Stimulated activated CD8-positive, alpha-beta memory T cell treated with anti-CD3 and anti-CD28 coated beads, Interleukin-4, amount 100 ng/mL, for 48 hours (primary cell): ENCODE results near the gene MEF2A.
"Not testable (repeated sequence)": the region's sequence is repeated elsewhere in the genome, so short reads cannot be mapped to it uniquely, and the experiment has no call there.

Experiments
- DNase-seq: peaks from one replicate; pipeline ENCODE4 v3.0.0-alpha.2; 2020

The MEF2A gene

GRCh38 chr15:99565299-99566156, at the start of gene MEF2A:
Gene MEF2A (plus strand): TSS chr15:99565984. CDS start chr15:99633120, 67,136 bp downstream.
- peak; percentile 93 for DNase-seq

- no peak for DNase-seq
These were observed 47.6 kb upstream of the MEF2A start for GRCh38 chr15:99518191-99518590.

GRCh38 chr15:99519366-99519765, 46.4 kb upstream of the MEF2A start:
- DNase-seq = not testable (repeated sequence)

GRCh38 chr15:99522288-99522687, 43.5 kb upstream of the MEF2A start:
- DNase-seq = no peak

- DNase-seq = no peak
These were observed 39.6 kb upstream of the MEF2A start for GRCh38 chr15:99526176-99526575.

GRCh38 chr15:99526671-99527070, 39.1 kb upstream of the MEF2A start:
- no peak for DNase-seq

- no peak for DNase-seq
These were observed 29.3 kb upstream of the MEF2A start for GRCh38 chr15:99536422-99537040.

GRCh38 chr15:99537344-99537743, 28.4 kb upstream of the MEF2A start:
- no peak for DNase-seq

- no peak for DNase-seq
These were observed 27.5 kb upstream of the MEF2A start for GRCh38 chr15:99538261-99538660.

GRCh38 chr15:99542828-99543227, 23.0 kb upstream of the MEF2A start:
- DNase-seq = no peak

- DNase-seq = no peak
These were observed 20.2 kb upstream of the MEF2A start for GRCh38 chr15:99545605-99546004.

- no peak for DNase-seq
These were observed 19.2 kb upstream of the MEF2A start for GRCh38 chr15:99546441-99547100.

GRCh38 chr15:99547517-99547916, 18.3 kb upstream of the MEF2A start:
- DNase-seq = no peak

GRCh38 chr15:99550077-99550476, 15.7 kb upstream of the MEF2A start:
- DNase-seq = peak; percentile 46

GRCh38 chr15:99552111-99552510, 13.7 kb upstream of the MEF2A start:
- no peak for DNase-seq

- no peak for DNase-seq
These were observed 10.8 kb upstream of the MEF2A start for GRCh38 chr15:99554880-99555488.

- DNase-seq = no peak
These were observed 9.8 kb upstream of the MEF2A start for GRCh38 chr15:99556011-99556410.

- no peak for DNase-seq
These were observed 9.2 kb upstream of the MEF2A start for GRCh38 chr15:99556578-99556977.

GRCh38 chr15:99558084-99558483, 7.7 kb upstream of the MEF2A start:
- no peak for DNase-seq

GRCh38 chr15:99558571-99558970, 7.2 kb upstream of the MEF2A start:
- DNase-seq = no peak

- DNase-seq = no peak
These were observed 4.1 kb upstream of the MEF2A start for GRCh38 chr15:99561476-99562230.

- DNase-seq = no peak
These were observed 3.5 kb upstream of the MEF2A start for GRCh38 chr15:99562238-99562637.
